GM19193 (cell line): ENCODE measurements around the gene NACC2.

Source experiments
- POLR2A ChIP-seq: IDR thresholded peaks from 4 replicates; pipeline ENCODE4 v1.6.1; 2011; ENCODE audit not compliant: insufficient read depth, insufficient read length; ENCODE audit errors: extremely low read depth

The NACC2 gene

GRCh38 chr9:136054798-136055714 is 40.0 kb downstream of the NACC2 start:
- TF ChIP-seq POLR2A: no peak

GRCh38 chr9:136054146-136054545 is 40.9 kb downstream of the NACC2 start:
- no peak for TF ChIP-seq POLR2A

GRCh38 chr9:136053757-136054142 is 41.3 kb downstream of the NACC2 start:
- TF ChIP-seq POLR2A: no peak

GRCh38 chr9:136052991-136053756 is 41.9 kb downstream of the NACC2 start:
- no peak for TF ChIP-seq POLR2A

- TF ChIP-seq POLR2A: no peak
These were observed 42.6 kb downstream of the NACC2 start for GRCh38 chr9:136052472-136052880.

- no peak for TF ChIP-seq POLR2A
These were observed 43.1 kb downstream of the NACC2 start for GRCh38 chr9:136051837-136052471.

- no peak for TF ChIP-seq POLR2A
These were observed 43.6 kb downstream of the NACC2 start for GRCh38 chr9:136051453-136051836.

GRCh38 chr9:136050701-136051452 is 44.2 kb downstream of the NACC2 start:
- TF ChIP-seq POLR2A: no peak

GRCh38 chr9:136050266-136050700 is 44.8 kb downstream of the NACC2 start:
- TF ChIP-seq POLR2A: no peak

GRCh38 chr9:136049491-136050265 is 45.4 kb downstream of the NACC2 start:
- no peak for TF ChIP-seq POLR2A

- no peak for TF ChIP-seq POLR2A
These were observed 46.3 kb downstream of the NACC2 start for GRCh38 chr9:136048560-136049411.

GRCh38 chr9:136047775-136048559 is 47.1 kb downstream of the NACC2 start:
- no peak for TF ChIP-seq POLR2A
